Kidney (tissue), 14 donors: Measurements from ENCODE around the gene C9. TPM values are rescaled to one million over a fixed set of nuclear protein-coding genes. Genes with fewer than 3 reads are reported as not detected.

Experiments
- DNase-seq, 5 donors: peaks; one replicate each; pipeline ENCODE4 v3.0.0-alpha.2; 2013 to 2020
- FAIRE-seq: peaks from 2 replicates; lab custom pipeline; 2012; peaks lifted over from hg19 to GRCh38; lab: Jason Lieb, UNC
- H3K27ac ChIP-seq, 2 donors: one replicate each; pipeline ENCODE4 v1.7.0; 2013; ENCODE audit warnings: low read depth in 2 of 2, low read length in 2 of 2, inconsistent platforms in 1 of 2
- H3K27me3 ChIP-seq: one replicate; pipeline ENCODE4 v1.7.1; 2013; ENCODE audit warnings: low read length, inconsistent platforms; ENCODE audit not compliant: control insufficient read depth, insufficient read depth
- H3K36me3 ChIP-seq, 3 donors: one replicate each; pipeline versions ENCODE4 v1.7.0 to v1.7.1; 2013; ENCODE audit warnings: low read length in 3 of 3, control low read depth in 1 of 3, inconsistent platforms in 1 of 3; ENCODE audit not compliant: insufficient read depth in 3 of 3, control insufficient read depth in 2 of 3
- H3K4me1 ChIP-seq, 3 donors: one replicate each; pipeline versions ENCODE4 v1.7.0 to v1.7.1; 2013; ENCODE audit warnings: low read length in 3 of 3, inconsistent platforms in 1 of 3, low read depth in 1 of 3; ENCODE audit not compliant: control insufficient read depth in 2 of 3, insufficient read depth in 2 of 3
- H3K4me3 ChIP-seq, 3 donors: one replicate each; pipeline versions ENCODE4 v1.7.0 to v1.8.1; 2013; ENCODE audit warnings: low read length in 3 of 3, control low read depth in 1 of 3, inconsistent platforms in 1 of 3
- H3K9ac ChIP-seq, 3 donors: one replicate each; pipeline versions ENCODE4 v1.7.0 to v1.7.1; 2013; ENCODE audit warnings: low read length in 3 of 3, control low read depth in 1 of 3, inconsistent platforms in 1 of 3
- H3K9me3 ChIP-seq, 3 donors: one replicate each; pipeline versions ENCODE4 v1.7.0 to v1.7.1; 2013; ENCODE audit warnings: low read length in 3 of 3, control low read depth in 1 of 3, inconsistent platforms in 1 of 3; ENCODE audit not compliant: control insufficient read depth in 2 of 3, insufficient read depth in 1 of 3
- intact Hi-C: fragments of 100-400 bp; cut with DNase I; formaldehyde crosslinking; loops from one replicate; pipeline ENCODE4 v1.11.1; 2022
- polyA plus RNA-seq: library from polyadenylated mRNA; stranded (reverse); fragments of 350-450 nt; fragmentation: Illumina TruSeq; extraction: RNeasy Lipid Tissue Mini Kit (QIAGEN cat#74804); gene quantifications from one replicate; pipeline ENCODE4 v1.2.3, GENCODE V29; 2014; ENCODE audit warnings: low read depth, low replicate concordance; ENCODE audit not compliant: insufficient read depth
- total RNA-seq: library from RNA; stranded (reverse); fragmentation: NEBNext Ultra II Directional; extraction: Animal tissue kit (Norgen Biotek cat#: 25700); gene quantifications from one replicate; pipeline ENCODE4 v1.2.1, GENCODE V29; 2021
- TF ChIP-seq, protein P1 (sequence below): IDR thresholded peaks from 3 replicates; pipeline ENCODE4 v1.5.1; 2012; ENCODE audit warnings: mild to moderate bottlenecking, moderate library complexity, borderline replicate concordance; ENCODE audit not compliant: insufficient read depth; ENCODE audit errors: extremely low read depth
- donor health status: control.
- donor health status: control.
- donor health status: control.
- donor health status: control.
- donor health status: control.
- donor health status: DM: yes; HTN: yes; CAD: no.
- donor health status: Normal renal cell carcinoma (clear cell type).

Gene C9
- total and polyA plus RNA-seq, 2 donors from 2014 or later: 1.5 to 4.5 TPM

DNA sequence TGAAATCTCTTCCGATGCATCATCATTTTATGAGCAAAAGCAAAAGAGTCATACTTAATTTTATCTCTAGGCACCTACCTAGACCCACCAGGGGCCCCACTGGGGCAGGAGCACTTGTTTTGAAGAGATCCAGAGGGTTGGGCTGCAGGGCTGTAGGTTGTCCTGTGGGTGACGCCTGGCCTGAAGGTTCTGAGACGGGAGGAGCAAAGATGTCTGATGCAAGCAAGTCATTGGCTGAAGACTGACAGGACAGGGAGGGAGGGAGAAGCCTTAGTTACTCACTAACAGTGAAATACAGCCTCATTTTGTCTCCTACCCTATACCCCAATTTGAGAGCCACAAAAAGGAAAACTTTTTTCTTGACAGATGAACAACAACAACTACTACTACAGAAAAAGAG is 17.1 kb upstream of the C9 start:
- Histone ChIP-seq H3K36me3 (peaks cover 4 to 51% (median 48%) of the 10 kb centered on the region in 3 donors), H3K9ac (no peak overlapping the region), H3K27ac (no peak overlapping the region), H3K27me3 (no peaks in the 10 kb centered on the region), H3K4me3 (no peak overlapping the region), H3K9me3 (no peaks in the 10 kb centered on the region), H3K4me1 (peaks cover 0 to 5% (median 0%) of the 10 kb centered on the region in 3 donors)
- TF ChIP-seq, protein P1, sequence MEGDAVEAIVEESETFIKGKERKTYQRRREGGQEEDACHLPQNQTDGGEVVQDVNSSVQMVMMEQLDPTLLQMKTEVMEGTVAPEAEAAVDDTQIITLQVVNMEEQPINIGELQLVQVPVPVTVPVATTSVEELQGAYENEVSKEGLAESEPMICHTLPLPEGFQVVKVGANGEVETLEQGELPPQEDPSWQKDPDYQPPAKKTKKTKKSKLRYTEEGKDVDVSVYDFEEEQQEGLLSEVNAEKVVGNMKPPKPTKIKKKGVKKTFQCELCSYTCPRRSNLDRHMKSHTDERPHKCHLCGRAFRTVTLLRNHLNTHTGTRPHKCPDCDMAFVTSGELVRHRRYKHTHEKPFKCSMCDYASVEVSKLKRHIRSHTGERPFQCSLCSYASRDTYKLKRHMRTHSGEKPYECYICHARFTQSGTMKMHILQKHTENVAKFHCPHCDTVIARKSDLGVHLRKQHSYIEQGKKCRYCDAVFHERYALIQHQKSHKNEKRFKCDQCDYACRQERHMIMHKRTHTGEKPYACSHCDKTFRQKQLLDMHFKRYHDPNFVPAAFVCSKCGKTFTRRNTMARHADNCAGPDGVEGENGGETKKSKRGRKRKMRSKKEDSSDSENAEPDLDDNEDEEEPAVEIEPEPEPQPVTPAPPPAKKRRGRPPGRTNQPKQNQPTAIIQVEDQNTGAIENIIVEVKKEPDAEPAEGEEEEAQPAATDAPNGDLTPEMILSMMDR: no peak
- DNase-seq (no peak), FAIRE-seq (no peak)
- intact Hi-C loops: no loop called here

DNA sequence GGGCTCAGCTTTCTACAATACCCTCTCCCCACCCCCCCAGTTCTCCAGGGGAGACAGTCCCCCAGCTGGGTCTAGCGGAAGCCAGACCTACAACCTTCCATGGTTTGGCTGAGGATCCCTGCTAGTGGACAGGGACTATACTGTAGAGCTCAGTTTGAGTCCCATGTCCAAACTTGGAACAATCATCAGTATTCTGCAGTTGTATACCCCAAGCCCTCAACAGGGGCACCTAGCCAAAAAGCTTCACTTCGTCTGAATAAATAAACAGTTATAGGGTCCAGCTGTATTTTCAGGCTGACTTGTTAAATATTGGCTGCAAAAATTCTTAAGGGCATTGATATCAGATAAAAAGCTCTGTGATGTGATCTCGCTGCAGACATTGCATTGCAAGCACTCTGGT is 15.4 kb upstream of the C9 start:
- H3K27ac ChIP-seq: no peak overlapping the region
- H3K9ac ChIP-seq: no peak overlapping the region
- intact Hi-C loops: no loop called here
- H3K4me3 ChIP-seq: no peak overlapping the region
- peaks cover 0 to 5% (median 4%) of the 10 kb centered on the region in 3 donors for H3K4me1 ChIP-seq
- DNase-seq (peak in 2 of 5 donors; percentile 25 to 66), FAIRE-seq (no peak)
- H3K27me3 ChIP-seq: no peaks in the 10 kb centered on the region
- no peaks in the 10 kb centered on the region for H3K9me3 ChIP-seq
- TF ChIP-seq, protein P1: no peak
- H3K36me3 ChIP-seq: peaks cover 4 to 55% (median 47%) of the 10 kb centered on the region in 3 donors

DNA sequence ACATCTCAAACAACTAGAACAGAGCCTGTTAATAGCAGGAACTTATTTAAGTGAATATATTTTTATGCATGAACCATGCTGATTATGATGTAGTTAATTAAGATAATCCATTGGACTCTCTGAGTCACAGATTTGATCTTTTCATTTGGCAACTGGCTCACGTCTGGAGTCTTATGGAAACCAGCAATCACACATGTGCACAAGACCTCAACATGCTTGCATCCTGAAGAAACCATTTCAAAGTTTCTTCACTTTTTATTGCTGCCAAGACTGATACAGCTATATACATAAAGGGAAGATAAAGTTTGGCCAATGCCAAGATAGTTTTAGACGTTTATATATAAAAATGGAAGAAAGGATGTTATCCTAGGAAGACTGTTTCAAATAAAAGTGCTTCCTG is 13.3 kb upstream of the C9 start:
- Histone ChIP-seq H3K9me3 (no peaks in the 10 kb centered on the region), H3K4me1 (peaks cover 4 to 21% (median 10%) of the 10 kb centered on the region in 3 donors), H3K9ac (no peak overlapping the region), H3K36me3 (peaks cover 4 to 55% (median 39%) of the 10 kb centered on the region in 3 donors), H3K4me3 (no peak overlapping the region), H3K27ac (no peak overlapping the region), H3K27me3 (no peaks in the 10 kb centered on the region)
- intact Hi-C loops: no loop called here
- DNase-seq (no peak), FAIRE-seq (no peak)
- TF ChIP-seq, protein P1: no peak

DNA sequence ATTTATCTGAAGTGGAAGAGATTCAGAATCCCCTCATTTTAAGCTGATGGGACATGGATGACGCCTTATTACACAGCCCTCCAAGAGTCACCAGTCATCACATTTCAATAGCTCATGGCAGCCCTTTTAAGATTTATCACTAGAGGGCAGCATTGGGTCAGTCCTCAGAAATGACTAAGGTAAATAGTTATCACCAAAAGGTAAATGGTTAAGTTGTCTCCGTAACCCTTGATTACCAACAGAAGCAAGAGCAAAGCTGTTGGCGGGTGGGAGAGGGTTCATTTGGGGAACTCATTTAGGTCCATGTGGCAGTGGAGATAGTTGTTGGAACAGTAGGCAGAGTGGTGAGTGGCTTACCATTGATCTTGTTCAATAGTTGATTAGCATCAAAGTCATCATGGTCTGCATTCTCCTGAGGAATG is 12.0 kb upstream of the C9 start:
- H3K9ac ChIP-seq: no peak overlapping the region
- DNase-seq: peak in 4 of 5 donors; percentile 41 to 76 (median 56)
- H3K4me1 ChIP-seq: peaks cover 4 to 34% (median 14%) of the 10 kb centered on the region in 3 donors
- H3K4me3 ChIP-seq: no peak overlapping the region
- H3K27me3 ChIP-seq: no peaks in the 10 kb centered on the region
- intact Hi-C loops: no loop called here
- H3K27ac ChIP-seq: no peak overlapping the region
- H3K36me3 ChIP-seq: peaks cover 0 to 47% (median 30%) of the 10 kb centered on the region in 3 donors
- peak; percentile 68 for FAIRE-seq
- H3K9me3 ChIP-seq: no peaks in the 10 kb centered on the region
- TF ChIP-seq, protein P1: peak; percentile 75
